Measurements from ENCODE around the gene ZDHHC3. TPM values are rescaled to one million over a fixed set of nuclear protein-coding genes. Genes with fewer than 3 reads are reported as not detected.

The ZDHHC3 gene
- total RNA-seq, 1 donor from 2014 or later, result 63.4 TPM

GRCh38 chr3:44885618-44886017, 90.4 kb downstream of the ZDHHC3 start:
- DNase-seq (ENCODE audit: low spot score), result no peak

GRCh38 chr3:44883999-44884431, 92.0 kb downstream of the ZDHHC3 start:
- Mint-ChIP-seq H3K4me3 (ENCODE audit: unreplicated experiment) (no peak overlapping the region), H3K27ac (ENCODE audit: unreplicated experiment) (peak overlapping the region; percentile 87), H3K9me3 (ENCODE audit: low read depth) (no peaks in the 10 kb centered on the region), H3K36me3 (ENCODE audit: low read depth) (no peaks in the 10 kb centered on the region), H3K27me3 (ENCODE audit: low read depth) (no peaks in the 10 kb centered on the region), H3K4me1 (ENCODE audit: low read depth) (peaks cover 50% of the 10 kb centered on the region)
- DNase-seq (ENCODE audit: low spot score), result no peak
- TF ChIP-seq CTCF (IDR thresholded peaks at IDR 0.05), result no peak

More at GRCh38 chr3:44885618-44886017, 90.4 kb downstream of the ZDHHC3 start:
- Mint-ChIP-seq H3K36me3 (ENCODE audit: low read depth) (no peaks in the 10 kb centered on the region), H3K27ac (ENCODE audit: unreplicated experiment) (peak overlapping the region; percentile 87), H3K4me1 (ENCODE audit: low read depth) (peaks cover 43% of the 10 kb centered on the region), H3K27me3 (ENCODE audit: low read depth) (no peaks in the 10 kb centered on the region), H3K4me3 (ENCODE audit: unreplicated experiment) (no peak overlapping the region), H3K9me3 (ENCODE audit: low read depth) (no peaks in the 10 kb centered on the region)
- TF ChIP-seq CTCF (IDR thresholded peaks at IDR 0.05), result no peak

- peak overlapping the region; percentile 87 for H3K27ac Mint-ChIP-seq (ENCODE audit: unreplicated experiment)
- H3K4me3 Mint-ChIP-seq (ENCODE audit: unreplicated experiment), result no peak overlapping the region
- H3K27me3 Mint-ChIP-seq (ENCODE audit: low read depth), result no peaks in the 10 kb centered on the region
- H3K4me1 Mint-ChIP-seq (ENCODE audit: low read depth), result peaks cover 50% of the 10 kb centered on the region
- no peaks in the 10 kb centered on the region for H3K36me3 Mint-ChIP-seq (ENCODE audit: low read depth)
- TF ChIP-seq CTCF (IDR thresholded peaks at IDR 0.05), result peak; percentile 36
- no peak for DNase-seq (ENCODE audit: low spot score)
- no peaks in the 10 kb centered on the region for H3K9me3 Mint-ChIP-seq (ENCODE audit: low read depth)
Measured at GRCh38 chr3:44883213-44883955, 92.6 kb downstream of the ZDHHC3 start.

- no peaks in the 10 kb centered on the region for H3K9me3 Mint-ChIP-seq (ENCODE audit: low read depth)
- no peak overlapping the region for H3K4me3 Mint-ChIP-seq (ENCODE audit: unreplicated experiment)
- H3K27ac Mint-ChIP-seq (ENCODE audit: unreplicated experiment), result no peak overlapping the region
- no peaks in the 10 kb centered on the region for H3K36me3 Mint-ChIP-seq (ENCODE audit: low read depth)
- DNase-seq (ENCODE audit: low spot score), result no peak
- H3K4me1 Mint-ChIP-seq (ENCODE audit: low read depth), result peaks cover 29% of the 10 kb centered on the region
- H3K27me3 Mint-ChIP-seq (ENCODE audit: low read depth), result no peaks in the 10 kb centered on the region
- no peak for TF ChIP-seq CTCF (IDR thresholded peaks at IDR 0.05)
Measured at GRCh38 chr3:44880284-44880683, 95.7 kb downstream of the ZDHHC3 start.

- DNase-seq (ENCODE audit: low spot score), result no peak
- H3K4me3 Mint-ChIP-seq (ENCODE audit: unreplicated experiment), result no peak overlapping the region
- H3K36me3 Mint-ChIP-seq (ENCODE audit: low read depth), result no peaks in the 10 kb centered on the region
- no peak for TF ChIP-seq CTCF (IDR thresholded peaks at IDR 0.05)
- no peak overlapping the region for H3K27ac Mint-ChIP-seq (ENCODE audit: unreplicated experiment)
- H3K4me1 Mint-ChIP-seq (ENCODE audit: low read depth), result peaks cover 12% of the 10 kb centered on the region
- H3K27me3 Mint-ChIP-seq (ENCODE audit: low read depth), result no peaks in the 10 kb centered on the region
- H3K9me3 Mint-ChIP-seq (ENCODE audit: low read depth), result no peaks in the 10 kb centered on the region
Measured at GRCh38 chr3:44877333-44877732, 98.6 kb downstream of the ZDHHC3 start.

Data from chondrocyte (in vitro differentiated cells).